Dendritic cell treated with granulocyte-macrophage colony-stimulating factor and Interleukin-4, amounts not matched to agents 40 ng/mL and 50 ng/mL, for 4 days (primary cell): ENCODE results near the gene EFNB2.

Experiments
- H3K27ac Mint-ChIP-seq: one replicate; pipeline ENCODE4 v1.8.0; 2022; ENCODE audit warnings: mild to moderate bottlenecking, mixed read lengths
- H3K27me3 Mint-ChIP-seq: one replicate; pipeline ENCODE4 v1.8.0; 2022; ENCODE audit warnings: mild to moderate bottlenecking, mixed read lengths
- H3K36me3 Mint-ChIP-seq: one replicate; pipeline ENCODE4 v1.8.0; 2022; ENCODE audit warnings: low read depth, mixed read lengths
- H3K4me1 Mint-ChIP-seq: one replicate; pipeline ENCODE4 v1.8.0; 2022; ENCODE audit warnings: low read depth, mixed read lengths
- H3K4me3 Mint-ChIP-seq: one replicate; pipeline ENCODE4 v1.8.0; 2022; ENCODE audit warnings: mild to moderate bottlenecking, moderate library complexity, mixed read lengths
- H3K9me3 Mint-ChIP-seq: one replicate; pipeline ENCODE4 v1.8.0; 2022; ENCODE audit warnings: mixed read lengths
- intact Hi-C: fragments of 100-400 bp; cut with micrococcal nuclease; formaldehyde crosslinking; loops from one replicate; pipeline ENCODE4 v1.15.0; 2022

EFNB2 gene

DNA sequence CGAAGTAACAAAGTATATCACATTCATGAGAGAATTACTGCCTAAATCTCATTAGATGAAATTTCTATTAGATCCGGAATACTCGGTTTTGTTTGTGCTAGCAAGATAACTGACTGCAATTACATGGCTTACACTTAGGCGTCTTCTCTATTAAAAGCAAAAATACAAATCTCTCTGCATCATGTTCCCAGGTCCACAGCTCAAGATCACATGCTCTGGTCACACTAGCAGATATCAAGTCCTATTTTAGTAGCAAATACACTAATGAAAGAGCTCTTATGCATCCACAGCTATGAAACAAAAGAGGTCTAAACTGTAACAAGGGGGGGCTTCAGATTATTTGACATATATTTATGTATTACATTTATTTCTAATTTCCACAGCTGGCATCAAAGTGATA, 53.5 kb downstream of the EFNB2 start:
- no peaks in the 10 kb centered on the region for H3K9me3 Mint-ChIP-seq
- no peaks in the 10 kb centered on the region for H3K4me1 Mint-ChIP-seq
- peaks cover 24% of the 10 kb centered on the region for H3K27me3 Mint-ChIP-seq
- H3K27ac Mint-ChIP-seq: no peak overlapping the region
- intact Hi-C loops: no loop called here
- H3K36me3 Mint-ChIP-seq: no peaks in the 10 kb centered on the region
- no peak overlapping the region for H3K4me3 Mint-ChIP-seq

DNA sequence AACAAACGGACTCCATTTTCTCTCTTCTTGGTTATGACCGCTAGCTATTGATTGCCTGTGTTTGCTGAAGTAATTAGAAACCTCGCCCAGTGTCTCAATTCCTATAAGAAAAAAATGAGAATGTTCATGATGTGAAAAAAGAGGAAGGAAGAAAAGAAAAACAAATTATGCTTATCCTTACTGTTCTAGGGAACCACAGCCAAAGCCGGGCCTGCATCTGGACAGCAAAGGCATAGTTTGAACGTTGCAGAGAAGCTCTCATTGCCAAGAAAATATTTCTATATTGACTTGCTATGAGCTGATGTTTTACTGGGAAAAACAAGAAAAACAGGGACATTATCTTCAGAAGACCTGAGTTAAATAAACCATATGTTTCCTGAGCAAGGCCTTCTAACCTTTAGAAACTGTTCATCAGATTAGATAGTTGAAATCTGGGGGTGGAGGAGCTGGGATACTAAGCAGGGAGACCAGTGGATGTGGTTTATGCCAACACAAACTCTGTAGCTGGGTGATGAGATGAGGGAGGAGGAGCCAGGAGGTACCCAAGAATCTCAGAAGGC, 55.0 kb downstream of the EFNB2 start:
- H3K4me3 Mint-ChIP-seq: no peak overlapping the region
- peaks cover 19% of the 10 kb centered on the region for H3K27me3 Mint-ChIP-seq
- H3K9me3 Mint-ChIP-seq: no peaks in the 10 kb centered on the region
- H3K36me3 Mint-ChIP-seq: no peaks in the 10 kb centered on the region
- H3K27ac Mint-ChIP-seq: no peak overlapping the region
- no peaks in the 10 kb centered on the region for H3K4me1 Mint-ChIP-seq
- intact Hi-C loops: no loop called here

DNA sequence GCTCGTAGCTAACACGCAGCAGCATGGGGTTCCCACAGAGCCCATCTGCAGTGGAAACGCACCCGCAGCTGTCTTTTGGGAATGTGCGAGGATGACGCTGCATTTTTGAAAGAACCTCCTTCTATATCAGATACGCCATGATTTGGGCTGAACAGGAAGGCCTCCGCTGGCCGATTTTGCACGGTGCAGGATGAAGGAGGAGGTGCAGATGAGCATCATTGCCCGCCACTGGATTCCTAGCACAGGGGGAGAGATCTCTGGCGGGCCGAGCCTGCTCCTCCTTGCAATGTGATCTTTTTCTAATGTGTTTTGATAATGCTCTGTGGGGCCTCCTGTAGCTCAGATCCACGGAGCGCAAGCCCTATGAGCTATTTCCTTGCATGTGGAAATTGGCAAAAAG, 55.5 kb downstream of the EFNB2 start:
- Mint-ChIP-seq H3K27ac (no peak overlapping the region), H3K27me3 (peaks cover 16% of the 10 kb centered on the region), H3K9me3 (no peaks in the 10 kb centered on the region), H3K4me1 (no peaks in the 10 kb centered on the region), H3K4me3 (no peak overlapping the region), H3K36me3 (no peaks in the 10 kb centered on the region)
- intact Hi-C loops: no loop called here

DNA sequence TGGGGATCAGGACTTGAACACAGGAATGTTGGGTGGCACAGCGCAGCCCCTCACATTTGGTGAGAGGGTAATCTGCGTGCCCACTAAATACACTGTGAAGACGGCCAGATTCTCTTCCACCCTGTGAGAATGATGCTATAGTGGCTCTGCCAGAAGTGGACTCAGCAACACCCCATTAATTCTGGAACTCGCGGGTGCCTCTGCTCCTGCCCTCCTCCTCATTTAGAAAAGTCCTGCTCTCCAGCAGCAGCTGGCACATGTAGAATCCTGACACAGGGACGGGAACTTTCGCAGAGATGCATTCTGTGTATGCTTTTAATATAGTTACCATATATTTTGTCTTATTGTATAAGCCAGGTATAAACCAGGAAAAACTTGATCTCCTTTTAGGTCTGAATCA, 57.3 kb downstream of the EFNB2 start:
- Mint-ChIP-seq H3K27me3 (peaks cover 7% of the 10 kb centered on the region), H3K9me3 (no peaks in the 10 kb centered on the region), H3K36me3 (no peaks in the 10 kb centered on the region), H3K4me1 (no peaks in the 10 kb centered on the region), H3K27ac (no peak overlapping the region), H3K4me3 (no peak overlapping the region)
- intact Hi-C loops: no loop called here

DNA sequence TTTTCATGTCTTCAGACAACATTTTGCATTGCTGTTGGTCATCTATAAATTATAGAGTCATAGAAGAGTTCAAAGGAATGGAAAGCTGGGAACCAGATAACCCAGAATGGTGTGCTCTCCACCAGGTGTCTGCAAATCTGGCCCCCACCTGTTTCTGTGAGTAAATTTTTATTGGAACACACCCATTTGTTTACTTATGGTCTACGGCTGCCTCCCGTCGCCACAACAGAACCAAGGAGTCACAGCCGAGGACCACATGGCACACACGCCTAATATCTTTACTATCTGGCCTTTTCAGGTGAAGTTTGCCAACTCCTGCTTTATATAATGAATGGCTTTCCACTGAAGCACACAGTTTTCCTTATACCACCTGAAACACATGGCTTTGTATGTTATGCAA, 58.2 kb downstream of the EFNB2 start:
- intact Hi-C loops: no loop called here
- Mint-ChIP-seq H3K36me3 (no peaks in the 10 kb centered on the region), H3K27ac (no peak overlapping the region), H3K9me3 (no peaks in the 10 kb centered on the region), H3K4me3 (no peak overlapping the region), H3K27me3 (peaks cover 4% of the 10 kb centered on the region), H3K4me1 (no peaks in the 10 kb centered on the region)

DNA sequence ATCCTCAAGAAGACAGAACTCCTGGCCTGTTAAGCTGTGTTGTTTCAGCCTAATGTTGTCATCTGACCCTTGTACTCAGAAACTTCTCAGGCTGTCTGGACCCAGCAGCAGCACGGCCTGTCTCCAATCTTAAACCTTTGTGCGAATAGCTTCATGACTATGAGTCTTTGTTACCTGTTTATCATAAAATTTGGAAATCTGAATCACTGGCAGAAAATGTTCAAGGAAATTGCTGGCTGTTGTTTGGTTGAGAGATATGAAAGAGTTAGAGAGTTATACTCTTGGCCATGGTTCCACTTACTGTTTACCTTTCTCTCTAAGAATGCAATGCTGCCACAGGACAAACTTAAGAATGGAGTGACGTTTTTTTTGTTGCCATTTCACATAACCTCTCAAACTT, 59.6 kb downstream of the EFNB2 start:
- H3K9me3 Mint-ChIP-seq: no peaks in the 10 kb centered on the region
- no peaks in the 10 kb centered on the region for H3K4me1 Mint-ChIP-seq
- H3K27me3 Mint-ChIP-seq: peaks cover 4% of the 10 kb centered on the region
- no peak overlapping the region for H3K4me3 Mint-ChIP-seq
- H3K36me3 Mint-ChIP-seq: no peaks in the 10 kb centered on the region
- H3K27ac Mint-ChIP-seq: no peak overlapping the region
- intact Hi-C loops: no loop called here

DNA sequence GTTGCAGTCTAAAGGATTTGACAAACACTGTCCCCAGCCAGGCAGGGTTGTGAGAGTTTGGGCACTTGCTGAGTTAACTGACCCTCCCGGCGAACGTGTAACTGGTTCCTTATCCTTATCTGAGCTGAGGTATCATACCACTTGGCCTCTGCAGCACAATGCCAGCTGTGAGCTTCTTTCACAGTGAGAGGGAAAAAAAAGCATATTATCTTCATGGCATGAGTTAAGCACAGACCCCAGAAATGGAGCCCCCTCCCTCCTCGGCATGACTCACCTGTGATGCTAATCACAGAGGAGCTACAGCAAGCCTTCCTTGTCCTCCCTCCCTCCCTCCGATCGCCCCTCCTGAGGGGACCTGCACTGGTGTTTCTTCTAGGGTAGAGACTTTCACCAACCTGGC, 60.5 kb downstream of the EFNB2 start:
- Mint-ChIP-seq H3K27me3 (peaks cover 1% of the 10 kb centered on the region), H3K9me3 (no peaks in the 10 kb centered on the region), H3K4me3 (no peak overlapping the region), H3K36me3 (no peaks in the 10 kb centered on the region), H3K4me1 (no peaks in the 10 kb centered on the region), H3K27ac (no peak overlapping the region)
- intact Hi-C loops: no loop called here

DNA sequence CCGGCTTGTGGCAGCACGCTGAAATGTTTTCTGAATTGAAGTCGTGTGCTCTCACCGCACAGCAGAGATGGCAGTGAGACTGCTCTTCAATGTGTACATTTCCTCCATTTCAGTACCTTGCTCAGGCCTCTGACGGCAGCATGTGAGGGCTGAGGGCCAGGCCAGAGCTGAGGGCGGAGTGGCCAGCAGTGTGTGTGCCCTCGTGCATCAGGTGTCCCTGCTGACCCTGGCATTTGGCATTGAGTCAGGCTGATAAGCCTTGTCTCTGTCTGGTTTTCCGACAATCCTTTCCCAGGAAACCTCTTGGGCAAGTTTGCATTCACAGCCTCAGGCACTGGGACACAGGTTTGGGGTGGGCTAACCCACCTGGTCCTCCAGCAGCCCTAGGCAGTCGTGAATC, 62.3 kb downstream of the EFNB2 start:
- H3K27me3 Mint-ChIP-seq: peaks cover 4% of the 10 kb centered on the region
- H3K4me1 Mint-ChIP-seq: no peaks in the 10 kb centered on the region
- H3K36me3 Mint-ChIP-seq: no peaks in the 10 kb centered on the region
- H3K9me3 Mint-ChIP-seq: no peaks in the 10 kb centered on the region
- intact Hi-C loops: no loop called here
- H3K4me3 Mint-ChIP-seq: no peak overlapping the region
- H3K27ac Mint-ChIP-seq: no peak overlapping the region

DNA sequence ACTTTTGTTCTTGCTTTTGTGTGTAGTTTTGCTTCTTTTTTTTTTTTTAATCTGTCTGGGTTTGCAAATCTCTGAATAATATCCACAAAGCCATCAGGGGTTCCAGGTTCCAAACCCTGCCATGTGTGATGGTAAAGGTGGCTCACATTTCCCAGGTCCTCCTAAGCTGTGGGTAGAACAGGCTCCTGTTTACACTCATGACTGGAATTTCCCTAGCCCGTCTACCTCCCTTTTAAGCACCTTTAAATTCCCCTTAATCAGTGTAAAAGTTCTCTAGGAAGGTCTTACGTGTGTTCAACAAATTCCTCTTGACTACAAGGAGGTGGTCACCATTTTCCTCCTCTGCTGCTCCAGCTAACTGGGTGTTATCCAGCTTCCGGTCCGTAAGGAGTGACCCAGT, 62.8 kb downstream of the EFNB2 start:
- peaks cover 5% of the 10 kb centered on the region for H3K27me3 Mint-ChIP-seq
- H3K36me3 Mint-ChIP-seq: no peaks in the 10 kb centered on the region
- intact Hi-C loops: no loop called here
- no peaks in the 10 kb centered on the region for H3K4me1 Mint-ChIP-seq
- H3K27ac Mint-ChIP-seq: no peak overlapping the region
- no peaks in the 10 kb centered on the region for H3K9me3 Mint-ChIP-seq
- no peak overlapping the region for H3K4me3 Mint-ChIP-seq

DNA sequence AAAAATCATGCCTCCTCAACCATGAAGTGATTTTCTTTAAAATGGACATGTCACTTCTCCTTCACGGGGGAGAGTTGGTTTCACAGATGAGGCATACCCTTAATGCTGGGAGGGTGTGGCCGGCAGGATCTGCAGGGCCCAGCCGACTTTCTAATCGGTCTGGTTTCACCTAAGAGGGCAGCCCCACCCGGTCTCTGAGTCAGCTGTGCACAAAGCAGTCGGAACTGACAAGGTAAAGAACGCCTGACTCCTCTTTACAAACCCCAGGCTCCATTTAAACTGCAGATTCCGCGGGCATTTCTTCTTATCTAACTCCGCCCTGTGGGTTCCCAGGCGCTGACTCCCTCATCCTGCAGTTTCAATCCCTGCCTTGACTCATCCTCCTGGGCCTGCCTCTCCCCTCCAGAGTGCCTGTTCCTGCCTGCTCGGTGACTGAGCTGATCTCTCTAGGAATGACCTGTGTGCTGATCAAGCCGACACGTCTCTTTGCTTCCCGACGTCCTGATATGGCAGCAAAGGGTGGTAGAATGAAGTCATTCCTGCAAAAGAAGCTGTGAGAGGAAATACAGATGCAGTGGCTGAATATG, 63.4 kb downstream of the EFNB2 start:
- Mint-ChIP-seq H3K27me3 (peaks cover 5% of the 10 kb centered on the region), H3K36me3 (no peaks in the 10 kb centered on the region), H3K4me3 (no peak overlapping the region), H3K27ac (no peak overlapping the region), H3K9me3 (no peaks in the 10 kb centered on the region), H3K4me1 (no peaks in the 10 kb centered on the region)
- intact Hi-C loops: no loop called here

DNA sequence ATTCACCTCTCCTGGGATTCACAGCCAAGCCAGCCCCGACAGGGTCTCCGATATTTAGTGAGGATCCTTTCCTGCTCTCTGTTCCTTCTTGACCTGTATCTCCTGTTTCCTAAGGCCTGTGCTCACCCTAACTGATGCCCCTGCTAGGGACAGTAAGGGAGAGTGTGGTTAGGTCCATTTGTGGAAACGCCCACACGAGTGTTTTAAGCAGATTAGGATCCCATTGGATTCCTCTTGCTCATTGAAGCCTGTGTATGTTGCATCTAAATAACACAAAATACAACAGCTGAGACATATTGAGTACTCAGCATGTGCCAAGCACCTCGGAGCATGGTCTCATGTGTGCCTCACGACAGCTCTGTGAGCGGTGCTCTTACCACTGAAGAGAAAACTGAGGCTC, 64.9 kb downstream of the EFNB2 start:
- intact Hi-C loops: no loop called here
- no peaks in the 10 kb centered on the region for H3K9me3 Mint-ChIP-seq
- H3K27me3 Mint-ChIP-seq: peaks cover 6% of the 10 kb centered on the region
- no peaks in the 10 kb centered on the region for H3K36me3 Mint-ChIP-seq
- no peaks in the 10 kb centered on the region for H3K4me1 Mint-ChIP-seq
- H3K27ac Mint-ChIP-seq: no peak overlapping the region
- no peak overlapping the region for H3K4me3 Mint-ChIP-seq

DNA sequence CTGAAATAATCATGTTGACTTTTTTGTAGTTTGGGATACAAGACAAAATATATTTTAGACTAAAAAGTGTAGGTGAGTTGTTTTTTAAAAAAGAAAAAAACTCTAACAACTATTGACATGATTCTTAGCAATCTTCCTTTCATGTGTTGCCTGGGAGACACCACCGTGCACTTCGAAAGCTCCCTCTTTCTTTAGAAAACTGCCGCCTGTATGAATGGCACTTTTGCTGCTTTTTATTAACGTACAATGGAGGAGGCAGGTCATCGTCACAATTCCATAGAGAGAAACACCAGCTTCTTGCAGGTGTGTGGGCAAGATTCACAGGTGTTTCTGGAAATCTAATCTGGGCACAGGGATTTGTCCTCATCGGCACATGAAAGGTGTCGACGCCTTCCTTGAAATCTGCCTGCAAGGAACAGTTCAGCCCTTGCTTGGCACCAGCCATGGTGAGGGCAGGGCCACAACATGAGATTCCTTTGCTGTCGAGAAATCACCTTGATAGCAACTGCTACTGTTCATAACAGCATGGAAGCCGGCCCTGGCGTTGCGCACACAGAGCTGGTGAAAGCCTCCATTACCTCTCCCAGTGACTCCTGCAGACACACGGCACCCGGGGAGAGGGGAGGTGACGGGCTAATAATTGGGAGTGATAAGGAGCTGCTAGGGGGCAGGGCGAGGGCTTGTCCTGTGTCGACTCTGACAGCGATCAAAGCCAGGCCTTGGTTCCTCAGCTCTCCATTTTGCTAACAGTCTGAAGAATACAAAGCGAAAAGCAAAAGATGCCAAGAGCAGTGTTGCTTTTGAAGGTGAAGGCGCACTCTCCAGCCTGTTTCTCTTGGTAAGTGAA, 66.5 kb downstream of the EFNB2 start:
- no peaks in the 10 kb centered on the region for H3K9me3 Mint-ChIP-seq
- no peak overlapping the region for H3K27ac Mint-ChIP-seq
- intact Hi-C loops: no loop called here
- H3K27me3 Mint-ChIP-seq: peaks cover 6% of the 10 kb centered on the region
- no peaks in the 10 kb centered on the region for H3K4me1 Mint-ChIP-seq
- H3K4me3 Mint-ChIP-seq: no peak overlapping the region
- H3K36me3 Mint-ChIP-seq: no peaks in the 10 kb centered on the region

DNA sequence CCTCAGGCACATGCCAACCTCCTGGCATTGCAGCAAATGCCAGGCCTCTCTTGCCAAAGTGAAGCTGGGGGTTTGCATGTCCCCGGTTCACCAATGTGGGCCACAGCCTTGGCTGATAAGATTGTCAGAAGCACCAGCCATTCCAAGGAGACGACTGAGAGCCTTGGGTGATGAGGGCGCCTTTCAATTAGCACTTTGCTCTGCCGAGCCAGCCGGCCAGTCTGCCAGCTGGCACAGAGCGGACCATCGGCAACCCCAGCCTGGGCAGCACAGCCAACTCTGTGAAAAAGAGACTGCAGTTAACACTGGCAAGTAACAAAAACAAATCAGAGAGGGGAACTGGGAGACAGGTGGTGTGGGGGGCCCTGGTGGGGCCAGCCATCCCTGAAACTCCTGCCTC, 67.3 kb downstream of the EFNB2 start:
- Mint-ChIP-seq H3K4me3 (no peak overlapping the region), H3K27ac (no peak overlapping the region), H3K27me3 (peaks cover 6% of the 10 kb centered on the region), H3K4me1 (no peaks in the 10 kb centered on the region), H3K36me3 (no peaks in the 10 kb centered on the region), H3K9me3 (no peaks in the 10 kb centered on the region)
- intact Hi-C loops: no loop called here

DNA sequence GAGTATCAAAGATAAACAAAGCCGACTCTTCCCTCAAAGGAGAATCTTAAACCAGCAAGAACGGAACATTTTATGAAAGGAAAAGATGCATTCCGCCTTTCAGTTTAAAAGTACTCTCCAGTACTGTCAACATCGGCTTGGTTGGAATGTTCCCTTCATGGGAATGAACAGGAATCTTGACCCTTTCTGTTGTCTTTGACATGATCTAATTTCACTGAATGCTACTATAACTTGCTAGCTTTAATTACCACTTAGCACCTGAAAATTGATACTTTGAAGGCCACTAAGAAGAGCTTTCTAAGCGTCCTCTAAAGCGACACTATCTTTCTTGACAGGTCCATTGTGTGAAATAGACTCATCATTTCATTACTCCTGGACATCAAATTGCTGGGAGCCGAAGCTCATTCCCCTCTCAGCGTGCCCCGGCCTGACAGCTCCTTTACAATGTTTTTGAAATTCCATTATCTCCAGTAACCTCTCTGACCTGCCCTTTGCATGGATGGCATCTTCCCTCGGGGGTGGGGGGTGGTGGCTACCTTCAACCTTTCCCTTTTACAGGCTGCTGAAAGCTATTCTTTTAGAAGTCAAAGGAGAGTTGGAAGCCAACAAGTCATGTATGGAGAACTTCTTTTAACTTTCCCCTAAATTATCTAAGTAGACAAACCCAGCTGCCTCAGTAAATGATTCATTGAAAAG, 67.9 kb downstream of the EFNB2 start:
- Mint-ChIP-seq H3K27ac (no peak overlapping the region), H3K9me3 (no peaks in the 10 kb centered on the region), H3K4me1 (no peaks in the 10 kb centered on the region), H3K4me3 (no peak overlapping the region), H3K27me3 (peaks cover 9% of the 10 kb centered on the region), H3K36me3 (no peaks in the 10 kb centered on the region)
- intact Hi-C loops: no loop called here
